NT2/D1 (cell line): Measurements from ENCODE around the gene TRIM10.

Source experiments
- YY1 ChIP-seq: IDR thresholded peaks from 2 replicates; pipeline ENCODE4 v1.6.1; 2011; ENCODE audit not compliant: insufficient read length, insufficient read depth
- ZNF274 ChIP-seq: IDR thresholded peaks from 2 replicates; pipeline ENCODE4 v1.6.1; 2011; ENCODE audit warnings: mild to moderate bottlenecking, low read depth, low read length

DNA sequence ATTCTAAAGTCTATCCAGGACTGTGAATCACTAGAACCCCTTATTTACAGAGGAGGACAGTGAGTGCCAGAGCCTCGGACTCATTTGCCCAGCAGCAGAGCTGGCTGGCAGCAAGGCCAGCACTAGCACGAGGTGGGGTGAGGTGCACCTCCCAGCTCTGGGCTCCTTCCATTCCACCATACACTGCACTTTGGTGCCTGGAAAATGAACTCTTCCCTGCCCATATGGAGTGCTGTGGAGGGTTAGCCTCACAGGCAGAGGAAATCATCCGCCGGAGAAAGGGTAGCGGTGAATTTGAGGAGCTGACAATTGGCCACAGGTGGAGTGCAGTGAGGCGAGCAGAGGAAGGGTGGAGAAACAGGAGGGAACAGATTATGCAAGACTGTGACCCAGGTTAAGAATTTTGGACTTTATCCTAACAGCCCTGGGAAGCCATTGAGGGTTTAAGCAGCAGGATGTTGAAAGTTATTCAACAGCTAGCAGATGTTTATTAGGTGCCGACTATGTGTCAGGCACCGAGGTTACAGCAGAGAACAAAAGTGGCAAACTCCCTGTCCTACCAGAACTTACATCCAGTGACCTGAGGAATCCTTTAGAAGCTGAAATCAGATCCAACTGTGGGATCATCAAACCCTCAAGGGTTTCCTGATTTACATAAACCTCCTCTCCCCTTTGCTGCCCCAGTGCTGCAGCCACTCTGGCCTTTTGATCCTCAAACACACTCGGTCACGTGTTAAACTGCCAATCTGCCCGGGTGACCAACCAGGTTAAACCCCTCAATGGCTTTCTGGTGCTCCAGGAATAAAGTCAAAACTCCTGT is 46.0 kb upstream of the TRIM10 start:
- TF ChIP-seq YY1 (no peak), ZNF274 (no peak)
